Activated T-cell treated with anti-CD3 and anti-CD28 coated beads for 24 hours (primary cell): ENCODE data around the gene TRIM56.
"Not testable (repeated sequence)": the region's sequence is repeated elsewhere in the genome, so short reads cannot be mapped to it uniquely, and the experiment has no call there.

Experiments used
- DNase-seq: peaks from one replicate; pipeline ENCODE4 v3.0.0-alpha.2; 2020; ENCODE audit warnings: low read depth

Gene TRIM56

GRCh38 chr7:101089876-101090275 lies 4.6 kb downstream of the TRIM56 start:
- DNase-seq = no peak

- DNase-seq = not testable (repeated sequence)
Observed at GRCh38 chr7:101092266-101092905, 7.1 kb downstream of the TRIM56 start.

- DNase-seq = no peak
Observed at GRCh38 chr7:101093906-101094305, 8.6 kb downstream of the TRIM56 start.

- no peak for DNase-seq
Observed at GRCh38 chr7:101094376-101094775, 9.1 kb downstream of the TRIM56 start.

- peak; percentile 27 for DNase-seq
Observed at GRCh38 chr7:101094791-101095375, 9.6 kb downstream of the TRIM56 start.

GRCh38 chr7:101096331-101096956 lies 11.2 kb downstream of the TRIM56 start:
- DNase-seq = no peak

- DNase-seq = no peak
Observed at GRCh38 chr7:101096957-101097347, 11.7 kb downstream of the TRIM56 start.

- DNase-seq = no peak
Observed at GRCh38 chr7:101097561-101097960, 12.3 kb downstream of the TRIM56 start.

- peak; percentile 64 for DNase-seq
Observed at GRCh38 chr7:101099969-101100781, 14.9 kb downstream of the TRIM56 start.

- DNase-seq = no peak
Observed at GRCh38 chr7:101100858-101101847, 15.9 kb downstream of the TRIM56 start.

GRCh38 chr7:101102026-101102425 lies 16.7 kb downstream of the TRIM56 start:
- no peak for DNase-seq

- not testable (repeated sequence) for DNase-seq
Observed at GRCh38 chr7:101103701-101104100, 18.4 kb downstream of the TRIM56 start.

- DNase-seq = no peak
Observed at GRCh38 chr7:101104193-101104713, 19.0 kb downstream of the TRIM56 start.

- no peak for DNase-seq
Observed at GRCh38 chr7:101104799-101105198, 19.5 kb downstream of the TRIM56 start.

GRCh38 chr7:101105248-101105647 lies 20.0 kb downstream of the TRIM56 start:
- not testable (repeated sequence) for DNase-seq

GRCh38 chr7:101106386-101106785 lies 21.1 kb downstream of the TRIM56 start:
- DNase-seq = no peak

- DNase-seq = no peak
Observed at GRCh38 chr7:101108330-101108857, 23.1 kb downstream of the TRIM56 start.

GRCh38 chr7:101108961-101109360 lies 23.7 kb downstream of the TRIM56 start:
- DNase-seq = no peak

- DNase-seq = no peak
Observed at GRCh38 chr7:101109368-101109767, 24.1 kb downstream of the TRIM56 start.

GRCh38 chr7:101111261-101111660 lies 26.0 kb downstream of the TRIM56 start:
- no peak for DNase-seq

GRCh38 chr7:101112233-101112632 lies 27.0 kb downstream of the TRIM56 start:
- no peak for DNase-seq
